ENCODE measurements around the gene TRIB2. TPM values are rescaled to one million over a fixed set of nuclear protein-coding genes. Genes with fewer than 3 reads are reported as not detected.
A peak's percentile ranks its signal among the peaks of the same experiment; 100 is the strongest.

Gene TRIB2
- total RNA-seq, 4 donors from 2014 or later: 12.6 to 18.5 (median 15.9) TPM

- no peaks in the 10 kb centered on the region for H3K4me1 ChIP-seq
- in situ Hi-C loops (cut with MboI; ENCODE audit: low sequenced_read_pairs in 4 of 4): no loop called here
- ATAC-seq (no peak), DNase-seq (no peak)
- H3K9me3 ChIP-seq: no peaks in the 10 kb centered on the region
- H3K27me3 ChIP-seq: no peaks in the 10 kb centered on the region
- no peak overlapping the region for H3K27ac ChIP-seq
- no peak overlapping the region for H3K4me3 ChIP-seq
- no peaks in the 10 kb centered on the region for H3K36me3 ChIP-seq
- intact Hi-C loops (cut with DNase I; ENCODE audit: low total_unique reads): no loop called here
- no peak for TF ChIP-seq CTCF (IDR thresholded peaks at IDR 0.05 in 4 of 5, conservative IDR thresholded peaks at IDR 0.05 in 1 of 5)
- TF ChIP-seq POLR2A (IDR thresholded peaks at IDR 0.05): no peak
Observed at GRCh38 chr2:12767996-12768624, 51.4 kb downstream of the TRIB2 start.

- in situ Hi-C loops (cut with MboI; ENCODE audit: low sequenced_read_pairs in 4 of 4) (no loop called here), intact Hi-C loops (cut with DNase I; ENCODE audit: low total_unique reads) (no loop called here)
- H3K4me1 ChIP-seq: no peaks in the 10 kb centered on the region
- ATAC-seq: no peak
- no peak overlapping the region for H3K27ac ChIP-seq
- no peaks in the 10 kb centered on the region for H3K9me3 ChIP-seq
- peak; percentile 18 to 23 for DNase-seq
- H3K27me3 ChIP-seq: no peaks in the 10 kb centered on the region
- TF ChIP-seq CTCF (IDR thresholded peaks at IDR 0.05 in 4 of 5, conservative IDR thresholded peaks at IDR 0.05 in 1 of 5) (no peak), POLR2A (IDR thresholded peaks at IDR 0.05) (no peak)
- H3K4me3 ChIP-seq: no peak overlapping the region
- no peaks in the 10 kb centered on the region for H3K36me3 ChIP-seq
Observed at GRCh38 chr2:12769492-12770105, 52.9 kb downstream of the TRIB2 start.

GRCh38 chr2:12770300-12770968 is 53.7 kb downstream of the TRIB2 start:
- DNase-seq (no peak), ATAC-seq (no peak)
- no peaks in the 10 kb centered on the region for H3K9me3 ChIP-seq
- no peak overlapping the region for H3K4me3 ChIP-seq
- no peaks in the 10 kb centered on the region for H3K27me3 ChIP-seq
- no peaks in the 10 kb centered on the region for H3K4me1 ChIP-seq
- intact Hi-C loops (cut with DNase I; ENCODE audit: low total_unique reads): no loop called here
- no peak for TF ChIP-seq POLR2A (IDR thresholded peaks at IDR 0.05)
- no peak for TF ChIP-seq CTCF (IDR thresholded peaks at IDR 0.05 in 4 of 5, conservative IDR thresholded peaks at IDR 0.05 in 1 of 5)
- in situ Hi-C loops (cut with MboI; ENCODE audit: low sequenced_read_pairs in 4 of 4): no loop called here
- no peak overlapping the region for H3K27ac ChIP-seq
- H3K36me3 ChIP-seq: no peaks in the 10 kb centered on the region

GRCh38 chr2:12771154-12771553 is 54.4 kb downstream of the TRIB2 start:
- Histone ChIP-seq H3K27me3 (no peaks in the 10 kb centered on the region), H3K36me3 (no peaks in the 10 kb centered on the region), H3K9me3 (no peaks in the 10 kb centered on the region), H3K4me3 (no peak overlapping the region), H3K4me1 (no peaks in the 10 kb centered on the region), H3K27ac (no peak overlapping the region)
- in situ Hi-C loops (cut with MboI; ENCODE audit: low sequenced_read_pairs in 4 of 4): no loop called here
- intact Hi-C loops (cut with DNase I; ENCODE audit: low total_unique reads): no loop called here
- ATAC-seq: no peak
- DNase-seq: no peak
- TF ChIP-seq CTCF (IDR thresholded peaks at IDR 0.05 in 4 of 5, conservative IDR thresholded peaks at IDR 0.05 in 1 of 5) (no peak), POLR2A (IDR thresholded peaks at IDR 0.05) (no peak)
